Chondrocyte (in vitro differentiated cells): ENCODE data around the gene PRXL2A. TPM values are rescaled to one million over a fixed set of nuclear protein-coding genes. Genes with fewer than 3 reads are reported as not detected.

ENCODE experiments used
- DNase-seq: peaks from one replicate; pipeline ENCODE4 v3.0.0; 2021; ENCODE audit warnings: mixed read lengths, low spot score
- H3K27ac Mint-ChIP-seq: one replicate; pipeline ENCODE4 v1.8.0; 2021; ENCODE audit warnings: mild to moderate bottlenecking, moderate library complexity, mixed read lengths; ENCODE audit not compliant: unreplicated experiment
- H3K27me3 Mint-ChIP-seq: 2 replicates; pipeline ENCODE4 v1.8.0; 2021; ENCODE audit warnings: low read depth, mixed read lengths
- H3K36me3 Mint-ChIP-seq: 2 replicates; pipeline ENCODE4 v1.8.0; 2021; ENCODE audit warnings: low read depth, mixed read lengths
- H3K4me1 Mint-ChIP-seq: 2 replicates; pipeline ENCODE4 v1.8.0; 2021; ENCODE audit warnings: low read depth, mild to moderate bottlenecking, mixed read lengths
- H3K4me3 Mint-ChIP-seq: one replicate; pipeline ENCODE4 v1.8.0; 2021; ENCODE audit warnings: mild to moderate bottlenecking, moderate library complexity, mixed read lengths; ENCODE audit not compliant: unreplicated experiment
- H3K9me3 Mint-ChIP-seq: 2 replicates; pipeline ENCODE4 v1.8.0; 2021; ENCODE audit warnings: low read depth, mixed read lengths
- total RNA-seq: library from RNA; stranded (reverse); gene quantifications from 3 replicates; pipeline ENCODE4 v1.2.1, GENCODE V29; 2021
- TF ChIP-seq, protein P1 (sequence below): fragments of 200-600 bp; sonication (generic); IDR thresholded peaks from 2 replicates; pipeline ENCODE4 v1.5.0; 2021; ENCODE audit warnings: antibody characterized with exemption, mild to moderate bottlenecking, moderate library complexity

The PRXL2A gene
- total RNA-seq, 1 donor from 2014 or later = 86.9 TPM

DNA sequence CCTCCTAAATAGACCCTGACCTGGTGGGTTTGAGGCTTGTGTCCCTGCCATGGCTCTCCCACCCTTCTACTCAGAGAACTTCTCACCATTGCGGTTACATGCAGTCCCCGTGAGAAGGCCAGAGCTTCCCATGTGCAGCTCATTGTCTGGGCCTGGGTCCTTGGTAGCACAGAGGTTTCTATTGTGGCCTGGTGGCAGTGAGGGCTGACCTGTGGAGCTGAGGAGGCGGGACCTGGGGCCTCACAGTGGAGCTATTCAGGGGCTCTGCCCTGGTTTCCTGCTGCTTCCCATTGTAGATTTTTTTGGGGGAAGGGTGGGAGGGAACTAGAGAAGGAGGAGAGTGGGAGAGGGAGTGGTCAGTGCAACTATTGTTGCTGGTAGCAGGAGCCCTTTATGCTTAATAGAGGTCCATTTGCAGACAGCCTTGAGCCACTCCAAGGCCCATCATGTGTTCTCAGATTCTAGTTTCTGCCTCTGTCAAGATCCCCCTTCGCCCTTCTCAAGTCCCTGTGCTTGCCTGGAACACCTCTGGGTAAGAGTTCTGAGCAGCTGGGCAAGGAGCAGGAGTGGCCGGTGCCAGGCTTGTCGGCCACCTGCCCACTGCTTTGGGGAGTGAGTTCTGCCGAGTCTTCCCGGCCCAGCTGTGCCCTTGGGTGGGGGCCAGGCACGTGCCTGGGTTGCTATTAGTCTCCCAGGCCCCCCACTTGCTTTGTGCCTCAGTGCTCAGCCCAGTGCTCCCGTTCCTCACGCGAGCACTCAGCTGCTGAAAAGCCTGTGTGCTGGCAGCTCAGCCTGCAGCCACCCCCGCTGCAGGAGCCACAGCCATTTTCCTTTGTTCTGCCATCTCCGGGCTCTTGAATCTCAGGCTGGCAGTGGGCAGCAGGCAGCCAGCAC, 56.5 kb downstream of the PRXL2A start:
- H3K4me3 Mint-ChIP-seq = no peak overlapping the region
- TF ChIP-seq, protein P1, sequence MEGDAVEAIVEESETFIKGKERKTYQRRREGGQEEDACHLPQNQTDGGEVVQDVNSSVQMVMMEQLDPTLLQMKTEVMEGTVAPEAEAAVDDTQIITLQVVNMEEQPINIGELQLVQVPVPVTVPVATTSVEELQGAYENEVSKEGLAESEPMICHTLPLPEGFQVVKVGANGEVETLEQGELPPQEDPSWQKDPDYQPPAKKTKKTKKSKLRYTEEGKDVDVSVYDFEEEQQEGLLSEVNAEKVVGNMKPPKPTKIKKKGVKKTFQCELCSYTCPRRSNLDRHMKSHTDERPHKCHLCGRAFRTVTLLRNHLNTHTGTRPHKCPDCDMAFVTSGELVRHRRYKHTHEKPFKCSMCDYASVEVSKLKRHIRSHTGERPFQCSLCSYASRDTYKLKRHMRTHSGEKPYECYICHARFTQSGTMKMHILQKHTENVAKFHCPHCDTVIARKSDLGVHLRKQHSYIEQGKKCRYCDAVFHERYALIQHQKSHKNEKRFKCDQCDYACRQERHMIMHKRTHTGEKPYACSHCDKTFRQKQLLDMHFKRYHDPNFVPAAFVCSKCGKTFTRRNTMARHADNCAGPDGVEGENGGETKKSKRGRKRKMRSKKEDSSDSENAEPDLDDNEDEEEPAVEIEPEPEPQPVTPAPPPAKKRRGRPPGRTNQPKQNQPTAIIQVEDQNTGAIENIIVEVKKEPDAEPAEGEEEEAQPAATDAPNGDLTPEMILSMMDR = no peak
- peaks cover 70% of the 10 kb centered on the region for H3K4me1 Mint-ChIP-seq
- DNase-seq = no peak
- peak overlapping the region; percentile 90 for H3K27ac Mint-ChIP-seq
- H3K9me3 Mint-ChIP-seq = no peaks in the 10 kb centered on the region
- peaks cover 1% of the 10 kb centered on the region for H3K36me3 Mint-ChIP-seq
- H3K27me3 Mint-ChIP-seq = no peaks in the 10 kb centered on the region

DNA sequence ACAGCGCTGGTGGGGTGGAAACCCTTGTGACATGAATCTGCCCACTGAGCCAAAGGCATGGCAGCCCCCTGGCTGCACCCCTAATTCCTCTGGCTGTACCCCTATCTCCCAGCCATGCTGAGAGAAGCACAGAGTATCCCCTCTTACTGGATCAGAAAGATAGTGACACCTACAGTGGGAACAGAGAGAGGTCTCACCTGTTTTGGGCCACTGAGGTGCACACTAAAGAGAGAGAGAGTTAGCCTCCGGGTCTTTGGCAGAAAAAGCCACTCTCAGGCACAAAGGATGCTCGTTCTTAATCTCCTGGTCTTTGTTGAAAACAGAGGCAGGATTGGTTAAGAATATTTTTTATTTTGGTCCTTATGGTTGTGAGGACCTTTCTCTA, 57.1 kb downstream of the PRXL2A start:
- peak overlapping the region; percentile 90 for H3K27ac Mint-ChIP-seq
- peaks cover 63% of the 10 kb centered on the region for H3K4me1 Mint-ChIP-seq
- H3K36me3 Mint-ChIP-seq = peaks cover 1% of the 10 kb centered on the region
- H3K27me3 Mint-ChIP-seq = no peaks in the 10 kb centered on the region
- H3K4me3 Mint-ChIP-seq = no peak overlapping the region
- DNase-seq = no peak
- TF ChIP-seq, protein P1 = no peak
- H3K9me3 Mint-ChIP-seq = no peaks in the 10 kb centered on the region

DNA sequence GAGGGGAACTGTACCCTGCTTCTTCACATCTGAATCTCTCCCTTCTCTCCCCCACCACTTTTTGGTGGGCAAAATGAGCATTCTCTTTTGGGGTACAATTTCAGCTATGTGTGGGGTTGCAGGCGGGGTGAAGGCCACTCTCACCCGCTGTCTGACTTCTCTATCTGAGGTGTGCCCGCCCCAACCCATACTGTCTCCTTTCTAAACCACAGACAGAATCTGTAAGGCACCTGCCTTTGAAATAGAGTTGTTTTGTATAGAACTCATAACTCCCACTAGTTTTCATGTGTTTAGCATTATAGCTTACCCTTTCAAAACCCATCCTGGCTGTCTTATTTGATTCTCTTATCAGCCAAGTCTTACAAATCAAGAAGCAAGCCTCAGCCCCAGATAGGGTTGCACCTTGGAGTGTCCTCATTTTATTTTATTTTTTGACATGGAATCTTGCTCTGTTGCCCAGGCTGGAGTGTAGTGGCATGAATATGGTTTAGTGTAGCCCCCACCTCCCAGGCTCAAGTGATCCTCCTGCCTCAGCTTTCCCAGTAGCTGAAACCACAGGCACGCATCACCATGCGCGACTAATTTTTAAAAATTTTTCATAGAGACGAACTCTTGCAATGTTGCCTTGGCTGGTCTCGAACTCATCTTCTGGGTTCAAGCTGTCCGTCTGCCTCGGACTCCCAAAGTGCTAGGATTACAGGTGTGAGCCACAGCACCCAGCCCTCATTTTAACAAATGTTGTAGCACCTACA, 57.7 kb downstream of the PRXL2A start:
- TF ChIP-seq, protein P1 = no peak
- H3K27ac Mint-ChIP-seq = peak overlapping the region; percentile 90
- no peaks in the 10 kb centered on the region for H3K9me3 Mint-ChIP-seq
- peaks cover 1% of the 10 kb centered on the region for H3K36me3 Mint-ChIP-seq
- H3K27me3 Mint-ChIP-seq = no peaks in the 10 kb centered on the region
- H3K4me3 Mint-ChIP-seq = no peak overlapping the region
- H3K4me1 Mint-ChIP-seq = peaks cover 58% of the 10 kb centered on the region
- no peak for DNase-seq

DNA sequence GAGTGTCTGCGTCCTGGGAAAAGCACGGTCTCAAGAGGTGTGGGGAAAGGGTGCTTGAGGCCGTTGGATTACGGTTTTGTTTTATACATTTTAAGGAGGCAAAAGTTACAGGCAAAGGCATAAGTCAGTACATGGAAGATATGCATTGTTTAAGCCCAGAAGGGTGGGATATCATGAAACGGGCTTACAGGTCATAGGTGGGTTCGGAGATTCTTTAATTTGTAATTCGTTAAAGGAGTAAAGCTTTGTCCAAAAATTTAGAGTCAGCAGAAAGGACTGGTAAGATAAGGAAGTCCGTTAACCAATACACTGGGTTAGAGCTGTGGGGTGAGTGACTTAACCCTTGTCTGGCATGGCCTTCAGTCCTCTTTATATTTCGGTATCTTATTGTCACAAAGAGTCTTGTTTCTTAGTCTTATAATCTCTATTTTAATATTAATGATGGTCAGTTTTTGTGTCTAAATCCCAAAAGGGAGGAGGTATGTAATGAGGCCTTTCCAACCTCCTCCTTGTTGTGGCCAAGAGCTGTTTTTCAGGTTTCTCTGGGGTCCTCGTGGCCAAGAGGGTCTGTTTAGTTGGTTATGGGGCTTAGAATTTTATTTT, 58.5 kb downstream of the PRXL2A start:
- Mint-ChIP-seq H3K27ac (no peak overlapping the region), H3K36me3 (peaks cover 1% of the 10 kb centered on the region), H3K4me3 (no peak overlapping the region), H3K4me1 (peaks cover 57% of the 10 kb centered on the region), H3K9me3 (no peaks in the 10 kb centered on the region), H3K27me3 (no peaks in the 10 kb centered on the region)
- TF ChIP-seq, protein P1 = no peak
- DNase-seq = no peak

DNA sequence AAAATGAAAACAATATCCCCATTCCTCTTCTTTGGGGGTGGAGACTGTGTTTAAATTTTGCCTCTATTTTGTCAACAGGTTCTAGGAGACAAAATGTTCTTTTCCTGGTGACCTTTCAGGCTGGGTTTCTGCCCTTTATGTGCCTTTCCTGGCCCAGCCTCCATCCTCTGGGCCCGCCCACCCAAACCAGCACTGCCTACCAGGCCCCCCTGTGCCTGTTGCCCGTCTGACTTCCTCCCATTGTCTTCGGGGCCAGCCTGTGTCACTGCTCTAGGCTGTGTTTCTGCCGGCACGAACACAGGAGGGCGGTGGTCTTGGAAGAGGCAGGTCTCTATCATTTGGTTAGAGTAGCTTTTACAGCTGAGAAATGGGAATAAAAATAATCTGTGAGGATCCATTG, 59.7 kb downstream of the PRXL2A start:
- no peaks in the 10 kb centered on the region for H3K9me3 Mint-ChIP-seq
- no peak overlapping the region for H3K4me3 Mint-ChIP-seq
- H3K36me3 Mint-ChIP-seq = peaks cover 1% of the 10 kb centered on the region
- TF ChIP-seq, protein P1 = no peak
- H3K27me3 Mint-ChIP-seq = no peaks in the 10 kb centered on the region
- DNase-seq = no peak
- H3K27ac Mint-ChIP-seq = no peak overlapping the region
- peaks cover 57% of the 10 kb centered on the region for H3K4me1 Mint-ChIP-seq
